IPS-20b (cell line): ENCODE measurements around the gene CEP131.

Experiments used
- H3K27ac ChIP-seq: one replicate; pipeline ENCODE4 v1.5.1; 2013; ENCODE audit warnings: low read length
- H3K27me3 ChIP-seq: 2 replicates; pipeline ENCODE4 v1.6.1; 2013; ENCODE audit warnings: mild to moderate bottlenecking, low read length, inconsistent platforms; ENCODE audit not compliant: insufficient read depth
- H3K36me3 ChIP-seq: 2 replicates; pipeline ENCODE4 v1.6.1; 2013; ENCODE audit warnings: low read depth, mild to moderate bottlenecking, inconsistent platforms, low read length, moderate library complexity; ENCODE audit not compliant: insufficient read depth
- H3K4me1 ChIP-seq: 2 replicates; pipeline ENCODE4 v1.6.1; 2013; ENCODE audit warnings: mild to moderate bottlenecking, control low read depth, inconsistent platforms, low read length, moderate library complexity; ENCODE audit not compliant: insufficient read depth
- H3K4me3 ChIP-seq: 2 replicates; pipeline ENCODE4 v1.5.1; 2013; ENCODE audit warnings: mild to moderate bottlenecking, low read length, inconsistent platforms
- H3K9ac ChIP-seq: 2 replicates; pipeline ENCODE4 v1.6.1; 2013; ENCODE audit warnings: low read depth, mild to moderate bottlenecking, inconsistent platforms, low read length, moderate library complexity
- H3K9me3 ChIP-seq: 2 replicates; pipeline ENCODE4 v1.6.1; 2013; ENCODE audit warnings: mild to moderate bottlenecking, low read depth, low read length, inconsistent platforms; ENCODE audit not compliant: insufficient read depth

The CEP131 gene

DNA sequence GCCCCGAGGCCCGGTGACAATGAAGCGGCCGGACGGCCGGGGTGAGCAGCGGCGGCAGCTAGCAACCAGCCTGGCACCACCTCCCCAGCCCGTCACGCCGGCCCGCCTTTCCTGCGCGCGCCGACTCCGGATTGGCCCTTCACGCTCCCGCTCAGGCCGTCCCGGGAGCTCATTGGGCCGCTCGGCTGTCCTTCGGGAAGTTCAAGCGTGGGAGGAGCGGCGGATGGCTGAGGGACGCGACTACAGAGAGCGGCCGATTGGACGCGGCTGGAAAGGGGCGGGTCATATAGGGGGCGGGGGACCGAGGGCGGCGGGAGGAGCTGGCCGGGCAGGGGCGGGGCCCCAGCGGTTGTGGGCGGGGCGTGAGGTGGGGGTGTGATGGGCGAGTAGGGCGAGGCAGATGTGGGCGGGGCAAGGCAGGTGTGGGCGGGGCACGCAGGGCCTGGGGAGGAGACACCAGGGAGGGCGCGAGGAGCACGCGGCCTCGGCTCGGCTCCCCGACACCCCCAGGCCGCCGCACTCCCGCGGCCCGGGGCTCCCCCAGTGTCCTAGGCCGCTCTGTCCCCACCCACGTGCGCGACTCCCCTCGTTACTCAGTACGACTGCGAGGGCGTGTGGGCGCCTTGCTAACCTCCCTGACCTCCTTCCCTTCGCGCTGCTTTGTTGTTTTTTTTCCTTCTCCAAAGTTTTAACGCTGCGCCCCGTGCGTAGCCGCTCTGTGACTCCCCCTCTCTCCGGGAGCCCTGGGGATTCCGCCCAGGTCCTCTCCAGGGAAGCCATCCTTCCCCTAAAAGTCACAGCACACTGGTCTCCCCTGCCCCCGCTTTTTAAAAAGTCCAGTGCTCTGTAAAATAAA, at the start of gene CEP131:
TSS of gene CEP131 (minus strand) at position 60 of the 856 bp plus-strand sequence. CDS start 2,909 bp downstream, outside the sequence.
- H3K9ac ChIP-seq = peak within 1 kb of the TSS; percentile 79; the same call in 1 of the 2 replicates
- H3K4me3 ChIP-seq = peak within 1 kb of the TSS; percentile 73
- peaks cover 7% of the 10 kb centered on the region; the same call in 1 of the 2 replicates for H3K36me3 ChIP-seq
- H3K4me1 ChIP-seq = peaks cover 7% of the 10 kb centered on the region; the same call in 1 of the 2 replicates
- H3K9me3 ChIP-seq = no peaks in the 10 kb centered on the region
- no peak within 1 kb of the TSS for H3K27ac ChIP-seq
- H3K27me3 ChIP-seq = peaks cover 9% of the 10 kb centered on the region

- Histone ChIP-seq H3K27ac (no peak overlapping the region), H3K4me3 (no peak overlapping the region), H3K27me3 (no peaks in the 10 kb centered on the region), H3K9ac (no peak overlapping the region), H3K4me1 (no peaks in the 10 kb centered on the region), H3K9me3 (no peaks in the 10 kb centered on the region), H3K36me3 (peaks cover 35% of the 10 kb centered on the region)
These were observed 48.5 kb upstream of the CEP131 start for GRCh38 chr17:81271226-81271625.

- no peak overlapping the region for H3K9ac ChIP-seq
- no peak overlapping the region for H3K4me3 ChIP-seq
- peaks cover 35% of the 10 kb centered on the region for H3K36me3 ChIP-seq
- no peaks in the 10 kb centered on the region for H3K27me3 ChIP-seq
- no peaks in the 10 kb centered on the region for H3K4me1 ChIP-seq
- no peak overlapping the region for H3K27ac ChIP-seq
- H3K9me3 ChIP-seq = no peaks in the 10 kb centered on the region
These were observed 47.5 kb upstream of the CEP131 start for GRCh38 chr17:81270279-81270678.

DNA sequence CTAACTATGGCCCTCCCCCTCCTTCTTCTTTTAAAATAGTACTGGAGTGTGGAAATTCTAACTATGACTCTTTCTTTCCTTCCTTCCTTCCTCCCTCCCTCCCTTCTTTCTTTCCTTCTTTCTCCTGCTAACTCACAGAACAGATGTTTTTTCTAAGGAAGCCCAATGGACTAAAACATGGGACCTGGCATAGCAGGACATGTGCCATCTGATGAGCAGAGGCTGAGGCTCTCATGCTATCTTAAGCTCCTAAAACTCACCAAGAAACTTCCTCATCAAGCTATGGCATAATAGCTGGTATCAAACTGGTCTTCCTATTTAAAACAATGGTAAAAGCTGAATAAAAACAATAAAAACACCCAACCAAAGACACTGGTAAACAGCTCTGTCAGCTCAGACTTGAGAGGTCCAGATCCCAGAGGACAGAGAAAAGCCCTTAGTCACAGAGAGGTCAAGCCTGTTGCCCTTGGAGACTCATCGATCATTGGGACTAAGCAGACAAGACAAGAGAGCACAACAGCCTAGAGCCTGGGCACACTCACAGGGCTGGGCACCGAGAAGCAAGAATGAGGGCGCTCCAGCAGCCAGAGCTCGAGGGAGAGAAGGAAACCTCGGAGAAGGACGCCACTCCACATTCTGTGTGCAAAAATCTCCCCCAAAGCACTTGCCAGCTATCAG, 44.8 kb upstream of the CEP131 start:
- no peaks in the 10 kb centered on the region for H3K4me1 ChIP-seq
- H3K9ac ChIP-seq = no peak overlapping the region
- H3K36me3 ChIP-seq = peaks cover 17% of the 10 kb centered on the region
- no peaks in the 10 kb centered on the region for H3K9me3 ChIP-seq
- H3K27ac ChIP-seq = no peak overlapping the region
- H3K4me3 ChIP-seq = no peak overlapping the region
- H3K27me3 ChIP-seq = no peaks in the 10 kb centered on the region

DNA sequence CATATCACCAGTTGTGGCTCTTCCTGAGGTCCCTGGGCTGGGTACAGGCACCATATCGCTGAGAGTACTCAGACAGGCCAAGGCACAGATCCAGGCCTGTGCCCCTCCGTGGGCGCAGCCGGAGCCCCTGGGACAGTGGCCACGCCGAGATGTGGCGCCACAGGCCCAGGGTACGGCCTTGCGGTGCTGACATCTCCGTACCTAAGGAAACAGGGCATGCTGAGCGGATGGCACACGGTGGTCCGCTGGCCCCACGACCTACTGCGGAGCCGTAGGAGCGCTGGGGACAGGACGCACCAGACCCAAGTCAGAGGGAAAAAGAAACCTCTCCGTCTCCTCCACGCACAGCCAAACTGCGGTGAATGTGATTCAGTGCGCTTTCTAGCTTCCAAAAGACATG, 42.8 kb upstream of the CEP131 start:
- no peak overlapping the region for H3K27ac ChIP-seq
- peaks cover 14% of the 10 kb centered on the region for H3K36me3 ChIP-seq
- no peaks in the 10 kb centered on the region for H3K4me1 ChIP-seq
- H3K9me3 ChIP-seq = no peaks in the 10 kb centered on the region
- no peaks in the 10 kb centered on the region for H3K27me3 ChIP-seq
- H3K9ac ChIP-seq = no peak overlapping the region
- H3K4me3 ChIP-seq = no peak overlapping the region

GRCh38 chr17:81264640-81265039, 41.9 kb upstream of the CEP131 start:
- peaks cover 11% of the 10 kb centered on the region for H3K36me3 ChIP-seq
- H3K4me3 ChIP-seq = no peak overlapping the region
- no peaks in the 10 kb centered on the region for H3K4me1 ChIP-seq

GRCh38 chr17:81263371-81264181, 40.8 kb upstream of the CEP131 start:
- peaks cover 1% of the 10 kb centered on the region for H3K36me3 ChIP-seq

More at GRCh38 chr17:81264640-81265039, 41.9 kb upstream of the CEP131 start:
- Histone ChIP-seq H3K27me3 (no peaks in the 10 kb centered on the region), H3K27ac (no peak overlapping the region), H3K9ac (no peak overlapping the region), H3K9me3 (no peaks in the 10 kb centered on the region)

DNA sequence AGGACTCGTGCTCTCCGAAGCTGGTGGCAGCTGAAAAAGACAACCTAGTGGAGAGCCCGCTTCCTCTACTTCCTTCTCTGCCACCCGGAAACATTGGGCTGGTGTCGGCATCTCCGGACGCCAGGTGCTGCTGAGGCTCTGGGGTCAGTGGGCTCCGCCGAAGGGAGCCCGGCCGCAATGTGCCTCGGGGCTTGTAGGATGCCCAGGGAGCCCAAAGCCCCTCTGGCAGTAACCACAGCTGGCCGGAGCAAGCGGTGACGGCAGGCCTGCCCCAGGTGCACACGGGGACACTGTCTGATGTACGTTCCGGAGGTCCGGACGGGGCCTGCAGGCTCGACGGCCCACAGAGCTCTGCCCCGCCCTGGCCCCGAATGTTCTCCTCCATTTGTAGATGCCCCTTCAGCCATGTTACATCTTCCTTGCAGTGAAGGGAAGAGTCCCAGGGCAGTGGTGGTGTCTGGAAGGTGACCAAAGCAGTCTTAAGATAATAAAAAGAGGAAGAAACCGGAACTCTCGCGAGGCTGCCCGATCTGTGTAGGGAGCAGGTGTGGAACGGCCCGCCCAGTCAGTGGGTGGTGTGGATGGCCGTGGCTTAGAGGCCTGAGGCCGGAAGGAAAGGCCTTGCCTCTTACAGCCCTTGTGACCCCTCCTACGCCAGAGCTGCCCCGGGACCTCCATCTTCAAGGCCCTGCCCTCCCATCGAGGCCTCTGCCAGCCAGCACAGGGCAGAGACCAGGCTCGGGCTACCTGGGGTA, 39.0 kb upstream of the CEP131 start:
- Histone ChIP-seq H3K9ac (no peak overlapping the region), H3K27ac (no peak overlapping the region), H3K4me1 (no peaks in the 10 kb centered on the region), H3K27me3 (no peaks in the 10 kb centered on the region), H3K4me3 (no peak overlapping the region), H3K36me3 (no peaks in the 10 kb centered on the region; the same call in 1 of the 2 replicates), H3K9me3 (no peaks in the 10 kb centered on the region)

More at GRCh38 chr17:81263371-81264181, 40.8 kb upstream of the CEP131 start:
- H3K27me3 ChIP-seq = no peaks in the 10 kb centered on the region
- H3K27ac ChIP-seq = no peak overlapping the region
- H3K9ac ChIP-seq = no peak overlapping the region
- H3K4me3 ChIP-seq = no peak overlapping the region
- H3K4me1 ChIP-seq = no peaks in the 10 kb centered on the region
- H3K9me3 ChIP-seq = no peaks in the 10 kb centered on the region

- H3K4me1 ChIP-seq = no peaks in the 10 kb centered on the region
- H3K27ac ChIP-seq = no peak overlapping the region
- no peaks in the 10 kb centered on the region for H3K36me3 ChIP-seq
- no peaks in the 10 kb centered on the region for H3K27me3 ChIP-seq
- H3K9me3 ChIP-seq = no peaks in the 10 kb centered on the region
- no peak overlapping the region for H3K9ac ChIP-seq
- H3K4me3 ChIP-seq = no peak overlapping the region
These were observed 38.3 kb upstream of the CEP131 start for GRCh38 chr17:81261096-81261495.

DNA sequence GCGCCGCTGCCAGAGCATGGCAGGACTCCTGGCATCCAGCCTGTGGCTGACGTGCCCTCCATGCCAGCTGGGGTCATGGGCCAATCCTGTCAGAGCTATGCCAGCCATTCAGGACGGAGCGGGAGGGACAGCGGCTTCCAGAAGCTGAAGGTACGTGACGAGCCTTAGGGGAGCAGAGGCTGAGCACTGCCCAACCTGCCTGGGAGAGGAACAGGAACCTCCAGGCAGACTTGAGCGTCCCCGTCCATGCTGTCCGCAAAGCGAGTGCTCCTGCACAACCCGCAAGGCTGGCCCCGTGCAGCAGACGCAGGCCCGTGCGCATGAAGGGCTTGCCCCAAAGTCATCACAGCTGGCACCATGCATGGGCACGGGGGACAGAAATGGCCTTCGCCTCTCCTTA, 37.9 kb upstream of the CEP131 start:
- no peak overlapping the region for H3K4me3 ChIP-seq
- no peak overlapping the region for H3K9ac ChIP-seq
- no peaks in the 10 kb centered on the region for H3K4me1 ChIP-seq
- H3K36me3 ChIP-seq = no peaks in the 10 kb centered on the region
- H3K27me3 ChIP-seq = no peaks in the 10 kb centered on the region
- H3K9me3 ChIP-seq = no peaks in the 10 kb centered on the region
- H3K27ac ChIP-seq = no peak overlapping the region

DNA sequence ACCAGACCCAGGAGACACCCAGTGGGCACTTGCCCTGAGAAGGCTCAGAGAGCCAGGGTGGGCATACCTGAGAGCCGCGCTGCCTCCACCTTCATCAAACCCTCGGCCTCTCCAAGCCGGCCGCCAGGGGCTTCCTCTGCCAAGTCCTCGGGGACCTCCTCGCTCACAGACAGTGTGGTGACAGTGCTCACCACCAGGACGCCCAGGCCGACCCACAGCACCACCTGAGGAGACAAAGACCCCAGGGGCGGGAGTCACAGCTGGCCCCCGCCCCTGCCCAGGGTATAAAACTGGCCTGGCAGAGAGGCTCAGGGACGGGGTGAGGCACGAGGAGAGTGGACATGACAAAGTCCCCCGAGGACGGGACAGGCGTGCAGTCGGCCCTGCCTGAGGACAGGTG, 37.4 kb upstream of the CEP131 start:
- H3K9ac ChIP-seq = no peak overlapping the region
- no peak overlapping the region for H3K4me3 ChIP-seq
- no peaks in the 10 kb centered on the region for H3K4me1 ChIP-seq
- H3K27ac ChIP-seq = no peak overlapping the region
- no peaks in the 10 kb centered on the region for H3K27me3 ChIP-seq
- no peaks in the 10 kb centered on the region for H3K9me3 ChIP-seq
- H3K36me3 ChIP-seq = no peaks in the 10 kb centered on the region
